Muscle layer of colon (tissue), 2 donors: ENCODE measurements around the gene STK26.
"Not testable (repeated sequence)": the region's sequence is repeated elsewhere in the genome, so short reads cannot be mapped to it uniquely, and the experiment has no call there.

Experiments used
- H3K27ac ChIP-seq: one replicate; pipeline ENCODE4 v1.7.0; 2013; ENCODE audit warnings: low read depth, mild to moderate bottlenecking, low read length, moderate library complexity
- H3K27me3 ChIP-seq, 2 donors: one replicate each; pipeline ENCODE4 v1.7.0; 2013; ENCODE audit warnings: low read length in 2 of 2, mild to moderate bottlenecking in 2 of 2; ENCODE audit not compliant: insufficient read depth in 2 of 2, control insufficient read depth in 1 of 2
- H3K36me3 ChIP-seq: one replicate; pipeline ENCODE4 v1.7.0; 2013; ENCODE audit warnings: mild to moderate bottlenecking, low read length; ENCODE audit not compliant: insufficient read depth
- H3K4me1 ChIP-seq: one replicate; pipeline ENCODE4 v1.7.0; 2013; ENCODE audit warnings: mild to moderate bottlenecking, low read length; ENCODE audit not compliant: insufficient read depth
- H3K4me3 ChIP-seq, 2 donors: one replicate each; pipeline ENCODE4 v1.7.0; 2013; ENCODE audit warnings: low read length in 2 of 2, low read depth in 1 of 2, mild to moderate bottlenecking in 1 of 2, moderate library complexity in 1 of 2
- H3K9ac ChIP-seq: one replicate; pipeline ENCODE4 v1.7.0; 2013; ENCODE audit warnings: low read length
- H3K9me3 ChIP-seq: one replicate; pipeline ENCODE4 v1.7.0; 2013; ENCODE audit warnings: mild to moderate bottlenecking, low read length
- donor health status: abdominal sarcoma.
- donor health status: Adenocarcinoma of cecum.

The STK26 gene

GRCh38 chrX:132040066-132040465 is 17.0 kb downstream of the STK26 start:
- no peak overlapping the region for H3K9ac ChIP-seq
- no peaks in the 10 kb centered on the region for H3K36me3 ChIP-seq
- H3K9me3 ChIP-seq: no peaks in the 10 kb centered on the region
- H3K27ac ChIP-seq: no peak overlapping the region
- no peaks in the 10 kb centered on the region for H3K4me1 ChIP-seq
- H3K27me3 ChIP-seq: peaks cover 0 to 9% of the 10 kb centered on the region in 2 donors
- H3K4me3 ChIP-seq: no peak overlapping the region

- Histone ChIP-seq H3K4me3 (no peak overlapping the region), H3K27me3 (peaks cover 0 to 9% of the 10 kb centered on the region in 2 donors), H3K9ac (no peak overlapping the region), H3K9me3 (no peaks in the 10 kb centered on the region), H3K4me1 (no peaks in the 10 kb centered on the region), H3K27ac (no peak overlapping the region), H3K36me3 (no peaks in the 10 kb centered on the region)
These were observed 17.9 kb downstream of the STK26 start for GRCh38 chrX:132041015-132041414.

GRCh38 chrX:132043977-132044376 is 20.9 kb downstream of the STK26 start:
- H3K4me3 ChIP-seq: no peak overlapping the region
- peaks cover 0 to 9% of the 10 kb centered on the region in 2 donors for H3K27me3 ChIP-seq
- no peaks in the 10 kb centered on the region for H3K9me3 ChIP-seq
- no peak overlapping the region for H3K9ac ChIP-seq
- H3K27ac ChIP-seq: no peak overlapping the region
- no peaks in the 10 kb centered on the region for H3K4me1 ChIP-seq
- no peaks in the 10 kb centered on the region for H3K36me3 ChIP-seq

- H3K4me1 ChIP-seq: no peaks in the 10 kb centered on the region
- H3K9me3 ChIP-seq: no peaks in the 10 kb centered on the region
- H3K27ac ChIP-seq: no peak overlapping the region
- H3K9ac ChIP-seq: no peak overlapping the region
- no peak overlapping the region for H3K4me3 ChIP-seq
- H3K36me3 ChIP-seq: no peaks in the 10 kb centered on the region
- peaks cover 0 to 9% of the 10 kb centered on the region in 2 donors for H3K27me3 ChIP-seq
These were observed 21.9 kb downstream of the STK26 start for GRCh38 chrX:132044953-132045352.

- H3K27ac ChIP-seq: no peak overlapping the region
- no peaks in the 10 kb centered on the region for H3K36me3 ChIP-seq
- peaks cover 0 to 9% of the 10 kb centered on the region in 2 donors for H3K27me3 ChIP-seq
- no peak overlapping the region for H3K9ac ChIP-seq
- no peaks in the 10 kb centered on the region for H3K4me1 ChIP-seq
- H3K4me3 ChIP-seq: no peak overlapping the region
- no peaks in the 10 kb centered on the region for H3K9me3 ChIP-seq
These were observed 22.4 kb downstream of the STK26 start for GRCh38 chrX:132045456-132045855.

GRCh38 chrX:132046533-132046932 is 23.4 kb downstream of the STK26 start:
- H3K4me1 ChIP-seq: no peaks in the 10 kb centered on the region
- H3K9me3 ChIP-seq: no peaks in the 10 kb centered on the region
- H3K9ac ChIP-seq: no peak overlapping the region
- no peak overlapping the region for H3K4me3 ChIP-seq
- H3K27ac ChIP-seq: no peak overlapping the region
- no peaks in the 10 kb centered on the region for H3K36me3 ChIP-seq
- H3K27me3 ChIP-seq: peaks cover 0 to 9% of the 10 kb centered on the region in 2 donors

GRCh38 chrX:132051778-132052177 is 28.7 kb downstream of the STK26 start:
- H3K9me3 ChIP-seq, H3K36me3 ChIP-seq, H3K27me3 ChIP-seq, H3K4me1 ChIP-seq, H3K27ac ChIP-seq, H3K9ac ChIP-seq, H3K4me3 ChIP-seq: not testable (repeated sequence)

GRCh38 chrX:132058050-132058449 is 34.9 kb downstream of the STK26 start:
- Histone ChIP-seq H3K9ac (no peak overlapping the region), H3K27ac (no peak overlapping the region), H3K36me3 (no peaks in the 10 kb centered on the region), H3K27me3 (no peaks in the 10 kb centered on the region), H3K9me3 (no peaks in the 10 kb centered on the region), H3K4me3 (no peak overlapping the region), H3K4me1 (no peaks in the 10 kb centered on the region)

- H3K27me3 ChIP-seq: no peaks in the 10 kb centered on the region
These were observed 35.9 kb downstream of the STK26 start for GRCh38 chrX:132058975-132059374.

GRCh38 chrX:132059973-132060540 is 37.0 kb downstream of the STK26 start:
- no peaks in the 10 kb centered on the region for H3K36me3 ChIP-seq
- H3K4me3 ChIP-seq: no peak overlapping the region
- H3K9me3 ChIP-seq: no peaks in the 10 kb centered on the region
- H3K4me1 ChIP-seq: no peaks in the 10 kb centered on the region
- no peak overlapping the region for H3K9ac ChIP-seq
- no peaks in the 10 kb centered on the region for H3K27me3 ChIP-seq
- H3K27ac ChIP-seq: no peak overlapping the region

More at GRCh38 chrX:132058975-132059374, 35.9 kb downstream of the STK26 start:
- H3K4me3 ChIP-seq: no peak overlapping the region
- H3K4me1 ChIP-seq: no peaks in the 10 kb centered on the region
- H3K9me3 ChIP-seq: no peaks in the 10 kb centered on the region
- no peak overlapping the region for H3K9ac ChIP-seq
- no peaks in the 10 kb centered on the region for H3K36me3 ChIP-seq
- H3K27ac ChIP-seq: no peak overlapping the region

- H3K4me1 ChIP-seq: no peaks in the 10 kb centered on the region
- no peak overlapping the region for H3K27ac ChIP-seq
- no peaks in the 10 kb centered on the region for H3K9me3 ChIP-seq
- H3K9ac ChIP-seq: no peak overlapping the region
- no peak overlapping the region for H3K4me3 ChIP-seq
- no peaks in the 10 kb centered on the region for H3K27me3 ChIP-seq
- H3K36me3 ChIP-seq: no peaks in the 10 kb centered on the region
These were observed 40.2 kb downstream of the STK26 start for GRCh38 chrX:132063334-132063733.

GRCh38 chrX:132063862-132064261 is 40.8 kb downstream of the STK26 start:
- Histone ChIP-seq H3K9me3 (no peaks in the 10 kb centered on the region), H3K9ac (no peak overlapping the region)

More at GRCh38 chrX:132063862-132064261, 40.8 kb downstream of the STK26 start:
- Histone ChIP-seq H3K27me3 (no peaks in the 10 kb centered on the region), H3K4me3 (no peak overlapping the region), H3K4me1 (no peaks in the 10 kb centered on the region), H3K36me3 (no peaks in the 10 kb centered on the region), H3K27ac (no peak overlapping the region)
